Neural cell (in vitro differentiated cells): ENCODE data around the gene INMT. TPM values are rescaled to one million over a fixed set of nuclear protein-coding genes. Genes with fewer than 3 reads are reported as not detected.

Experiments
- H2AFZ ChIP-seq: fragments of 200-600, 300-800 bp; sonication (generic), shearing (Covaris generic); 2 replicates; pipeline ENCODE4 v1.6.0; 2014; ENCODE audit warnings: low read depth, mild to moderate bottlenecking, antibody characterized with exemption, low read length, moderate library complexity
- H3F3A ChIP-seq: fragments of 200-600 bp; shearing (Covaris generic); 2 replicates; pipeline ENCODE4 v1.6.1; 2016; ENCODE audit warnings: mild to moderate bottlenecking, moderate library complexity, mixed read lengths, antibody characterized with exemption, low read length; ENCODE audit not compliant: insufficient read depth, poor library complexity, severe bottlenecking
- H3K27ac ChIP-seq: fragments of 200-600, 300-800 bp; sonication (generic), shearing (Covaris generic); 2 replicates; pipeline ENCODE4 v1.5.1; 2014; ENCODE audit warnings: mild to moderate bottlenecking, low read length, moderate library complexity
- H3K27me3 ChIP-seq: fragments of 300-800, 200-600 bp; sonication (generic), shearing (Covaris generic); 2 replicates; pipeline ENCODE4 v1.6.0; 2014; ENCODE audit warnings: mild to moderate bottlenecking, low read depth, low read length, moderate library complexity; ENCODE audit not compliant: insufficient read depth
- H3K36me3 ChIP-seq: fragments of 300-800, 200-600 bp; sonication (generic), shearing (Covaris generic); 2 replicates; pipeline ENCODE4 v1.5.1; 2014; ENCODE audit warnings: mild to moderate bottlenecking, antibody characterized with exemption, low read length, moderate library complexity; ENCODE audit not compliant: insufficient read depth
- H3K4me2 ChIP-seq: fragments of 300-800, 200-600 bp; sonication (generic), shearing (Covaris generic); 2 replicates; pipeline ENCODE4 v1.6.0; 2014; ENCODE audit warnings: mild to moderate bottlenecking, low read length
- H3K4me3 ChIP-seq: fragments of 300-800, 200-600 bp; sonication (generic), shearing (Covaris generic); 2 replicates; pipeline ENCODE4 v1.5.1; 2014; ENCODE audit warnings: mild to moderate bottlenecking, low read length, moderate library complexity
- H3K79me2 ChIP-seq: fragments of 200-600 bp; shearing (Covaris generic); replicated peaks from 2 replicates; pipeline ENCODE4 v1.6.0; 2014; ENCODE audit warnings: mild to moderate bottlenecking, low read length, moderate library complexity; ENCODE audit not compliant: insufficient read depth
- H3K9ac ChIP-seq: fragments of 300-800, 200-600 bp; sonication (generic), shearing (Covaris generic); 2 replicates; pipeline ENCODE4 v1.6.1; 2016; ENCODE audit warnings: mild to moderate bottlenecking, low read length, mixed read lengths
- H3K9me2 ChIP-seq: fragments of 200-600 bp; shearing (Covaris generic); 2 replicates; pipeline ENCODE4 v1.6.1; 2016; ENCODE audit warnings: mild to moderate bottlenecking, low read length, mixed read lengths; ENCODE audit not compliant: insufficient read depth
- H3K9me3 ChIP-seq: fragments of 200-600, 300-800 bp; sonication (generic), shearing (Covaris generic); 2 replicates; pipeline ENCODE4 v1.6.1; 2016; ENCODE audit warnings: mild to moderate bottlenecking, mixed run types, low read length, moderate library complexity, mixed read lengths
- H4K20me1 ChIP-seq: fragments of 200-600 bp; shearing (Covaris generic); 2 replicates; pipeline ENCODE4 v1.6.1; 2016; ENCODE audit warnings: mild to moderate bottlenecking, mixed run types; ENCODE audit not compliant: insufficient read depth
- EP300 ChIP-seq: fragments of 450-650 bp; conservative IDR thresholded peaks from 2 replicates; pipeline ENCODE4 v1.6.1; 2014; ENCODE audit warnings: antibody characterized with exemption, mild to moderate bottlenecking, moderate library complexity; ENCODE audit not compliant: poor library complexity, severe bottlenecking
- EZH2 ChIP-seq: fragments of 200-600, 300-800 bp; shearing (Covaris generic), sonication (generic); IDR thresholded peaks from 2 replicates; pipeline ENCODE4 v1.6.1; 2014; ENCODE audit warnings: antibody characterized with exemption, low read length, borderline replicate concordance, mild to moderate bottlenecking; ENCODE audit not compliant: insufficient read depth, poor library complexity, severe bottlenecking
- MXI1 ChIP-seq: fragments of 450-650 bp; conservative IDR thresholded peaks from 2 replicates; pipeline ENCODE4 v1.6.1; 2014; ENCODE audit warnings: antibody characterized with exemption, mild to moderate bottlenecking; ENCODE audit not compliant: poor library complexity, severe bottlenecking
- POLR2AphosphoS5 ChIP-seq: IDR thresholded peaks from 2 replicates; pipeline ENCODE4 v1.6.1; 2012
- RAD21 ChIP-seq: fragments of 450-650 bp; conservative IDR thresholded peaks from 2 replicates; pipeline ENCODE4 v1.6.1; 2014; ENCODE audit warnings: antibody characterized with exemption, mild to moderate bottlenecking, moderate library complexity
- SMC3 ChIP-seq: fragments of 450-650 bp; conservative IDR thresholded peaks from 2 replicates; pipeline ENCODE4 v1.6.1; 2014; ENCODE audit warnings: antibody characterized with exemption, mild to moderate bottlenecking, moderate library complexity; ENCODE audit not compliant: poor library complexity
- TAF1 ChIP-seq: IDR thresholded peaks from 2 replicates; pipeline ENCODE4 v1.6.1; 2012; ENCODE audit warnings: low read depth
- polyA plus RNA-seq: library from polyadenylated mRNA; depleted of rRNA; stranded (reverse); fragments of >200 nt; gene quantifications from 2 replicates; pipeline ENCODE4 v1.2.3, GENCODE V29; 2014
- TF ChIP-seq, protein P1 (sequence below): IDR thresholded peaks from 2 replicates; pipeline ENCODE4 v1.6.1; 2012; ENCODE audit warnings: borderline replicate concordance
- TF ChIP-seq, protein P2 (sequence below): fragments of 450-650 bp; IDR thresholded peaks from 2 replicates; pipeline ENCODE4 v1.5.1; 2014; ENCODE audit warnings: antibody characterized with exemption, mild to moderate bottlenecking, moderate library complexity; ENCODE audit not compliant: poor library complexity, severe bottlenecking

INMT gene
- polyA plus RNA-seq, 1 donor from 2014 or later = 0.66 TPM

DNA sequence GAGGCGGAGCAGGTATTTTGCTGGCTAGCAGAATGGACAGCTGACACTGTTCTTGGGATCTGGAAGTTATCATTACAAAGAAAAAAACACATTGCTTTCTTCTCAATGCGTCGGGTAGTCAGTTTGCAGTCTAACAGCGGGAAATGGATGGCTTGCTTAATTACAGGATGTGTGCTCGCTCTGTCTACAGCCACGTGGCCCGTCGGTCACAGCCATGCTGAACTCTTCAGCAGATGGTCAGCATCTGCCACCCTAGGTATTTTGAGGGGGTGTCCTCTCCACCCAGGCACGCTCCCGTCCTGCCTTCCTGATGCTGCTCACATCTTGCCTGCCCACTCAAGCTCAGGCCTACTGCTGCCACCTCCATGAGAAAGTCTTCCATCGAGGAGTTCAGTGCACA is 20.4 kb upstream of the INMT start:
- H3K4me2 ChIP-seq = no peak overlapping the region
- no peaks in the 10 kb centered on the region for H3K36me3 ChIP-seq
- H2AFZ ChIP-seq = no peak overlapping the region
- no peaks in the 10 kb centered on the region for H3K27me3 ChIP-seq
- TF ChIP-seq MXI1 = no peak
- no peak for TF ChIP-seq SMC3
- no peak for TF ChIP-seq EZH2
- TF ChIP-seq, protein P1, sequence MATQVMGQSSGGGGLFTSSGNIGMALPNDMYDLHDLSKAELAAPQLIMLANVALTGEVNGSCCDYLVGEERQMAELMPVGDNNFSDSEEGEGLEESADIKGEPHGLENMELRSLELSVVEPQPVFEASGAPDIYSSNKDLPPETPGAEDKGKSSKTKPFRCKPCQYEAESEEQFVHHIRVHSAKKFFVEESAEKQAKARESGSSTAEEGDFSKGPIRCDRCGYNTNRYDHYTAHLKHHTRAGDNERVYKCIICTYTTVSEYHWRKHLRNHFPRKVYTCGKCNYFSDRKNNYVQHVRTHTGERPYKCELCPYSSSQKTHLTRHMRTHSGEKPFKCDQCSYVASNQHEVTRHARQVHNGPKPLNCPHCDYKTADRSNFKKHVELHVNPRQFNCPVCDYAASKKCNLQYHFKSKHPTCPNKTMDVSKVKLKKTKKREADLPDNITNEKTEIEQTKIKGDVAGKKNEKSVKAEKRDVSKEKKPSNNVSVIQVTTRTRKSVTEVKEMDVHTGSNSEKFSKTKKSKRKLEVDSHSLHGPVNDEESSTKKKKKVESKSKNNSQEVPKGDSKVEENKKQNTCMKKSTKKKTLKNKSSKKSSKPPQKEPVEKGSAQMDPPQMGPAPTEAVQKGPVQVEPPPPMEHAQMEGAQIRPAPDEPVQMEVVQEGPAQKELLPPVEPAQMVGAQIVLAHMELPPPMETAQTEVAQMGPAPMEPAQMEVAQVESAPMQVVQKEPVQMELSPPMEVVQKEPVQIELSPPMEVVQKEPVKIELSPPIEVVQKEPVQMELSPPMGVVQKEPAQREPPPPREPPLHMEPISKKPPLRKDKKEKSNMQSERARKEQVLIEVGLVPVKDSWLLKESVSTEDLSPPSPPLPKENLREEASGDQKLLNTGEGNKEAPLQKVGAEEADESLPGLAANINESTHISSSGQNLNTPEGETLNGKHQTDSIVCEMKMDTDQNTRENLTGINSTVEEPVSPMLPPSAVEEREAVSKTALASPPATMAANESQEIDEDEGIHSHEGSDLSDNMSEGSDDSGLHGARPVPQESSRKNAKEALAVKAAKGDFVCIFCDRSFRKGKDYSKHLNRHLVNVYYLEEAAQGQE = no peak
- TF ChIP-seq, protein P2, sequence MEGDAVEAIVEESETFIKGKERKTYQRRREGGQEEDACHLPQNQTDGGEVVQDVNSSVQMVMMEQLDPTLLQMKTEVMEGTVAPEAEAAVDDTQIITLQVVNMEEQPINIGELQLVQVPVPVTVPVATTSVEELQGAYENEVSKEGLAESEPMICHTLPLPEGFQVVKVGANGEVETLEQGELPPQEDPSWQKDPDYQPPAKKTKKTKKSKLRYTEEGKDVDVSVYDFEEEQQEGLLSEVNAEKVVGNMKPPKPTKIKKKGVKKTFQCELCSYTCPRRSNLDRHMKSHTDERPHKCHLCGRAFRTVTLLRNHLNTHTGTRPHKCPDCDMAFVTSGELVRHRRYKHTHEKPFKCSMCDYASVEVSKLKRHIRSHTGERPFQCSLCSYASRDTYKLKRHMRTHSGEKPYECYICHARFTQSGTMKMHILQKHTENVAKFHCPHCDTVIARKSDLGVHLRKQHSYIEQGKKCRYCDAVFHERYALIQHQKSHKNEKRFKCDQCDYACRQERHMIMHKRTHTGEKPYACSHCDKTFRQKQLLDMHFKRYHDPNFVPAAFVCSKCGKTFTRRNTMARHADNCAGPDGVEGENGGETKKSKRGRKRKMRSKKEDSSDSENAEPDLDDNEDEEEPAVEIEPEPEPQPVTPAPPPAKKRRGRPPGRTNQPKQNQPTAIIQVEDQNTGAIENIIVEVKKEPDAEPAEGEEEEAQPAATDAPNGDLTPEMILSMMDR = no peak
- TF ChIP-seq RAD21 = no peak
- TF ChIP-seq TAF1 = no peak
- TF ChIP-seq POLR2AphosphoS5 = no peak
- no peak for TF ChIP-seq EP300
- no peak overlapping the region for H3K4me3 ChIP-seq
- H3K79me2 ChIP-seq = no peaks in the 10 kb centered on the region
- no peaks in the 10 kb centered on the region for H3F3A ChIP-seq
- H3K9ac ChIP-seq = no peak overlapping the region
- no peaks in the 10 kb centered on the region for H4K20me1 ChIP-seq
- no peaks in the 10 kb centered on the region for H3K9me2 ChIP-seq
- H3K9me3 ChIP-seq = no peaks in the 10 kb centered on the region
- no peak overlapping the region for H3K27ac ChIP-seq

DNA sequence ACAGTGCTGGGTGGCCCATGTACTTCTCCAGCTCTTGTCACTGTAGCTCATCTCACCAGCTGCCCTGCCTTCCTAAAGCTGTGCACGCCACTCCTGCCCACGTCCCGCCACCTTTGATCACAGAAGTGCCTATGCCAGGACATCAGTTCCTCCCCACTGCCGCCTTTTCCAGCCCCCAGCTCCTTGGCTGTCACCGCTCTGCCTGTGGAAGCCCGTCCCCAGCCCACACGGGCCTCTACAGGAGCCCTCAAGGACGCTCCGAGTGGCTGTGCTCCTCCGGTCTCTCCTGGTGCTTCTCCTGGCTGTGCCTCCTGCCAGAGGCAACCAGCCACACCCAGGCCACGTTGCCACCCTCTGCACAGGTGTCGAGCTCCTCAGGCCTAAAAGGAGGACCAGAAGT is 19.3 kb upstream of the INMT start:
- Histone ChIP-seq H3K9me2 (no peaks in the 10 kb centered on the region), H2AFZ (no peak overlapping the region), H3K79me2 (no peaks in the 10 kb centered on the region), H3K9ac (no peak overlapping the region), H3K4me3 (no peak overlapping the region), H3K4me2 (no peak overlapping the region), H4K20me1 (no peaks in the 10 kb centered on the region), H3K27me3 (no peaks in the 10 kb centered on the region), H3F3A (no peaks in the 10 kb centered on the region), H3K9me3 (no peaks in the 10 kb centered on the region), H3K36me3 (no peaks in the 10 kb centered on the region), H3K27ac (no peak overlapping the region)
- TF ChIP-seq RAD21 = no peak
- TF ChIP-seq, protein P2 = no peak
- TF ChIP-seq SMC3 = no peak
- TF ChIP-seq EP300 = no peak
- no peak for TF ChIP-seq MXI1
- TF ChIP-seq TAF1 = no peak
- TF ChIP-seq EZH2 = no peak
- TF ChIP-seq POLR2AphosphoS5 = no peak
- TF ChIP-seq, protein P1 = no peak
